Activated gamma-delta T cell treated with Interleukin-2 at 50 U/mL for 16 hours (primary cell): ENCODE measurements around the gene SEMA5B.

Experiments
- DNase-seq: peaks from one replicate; pipeline ENCODE4 v3.0.0-alpha.2; 2020

SEMA5B gene

DNA sequence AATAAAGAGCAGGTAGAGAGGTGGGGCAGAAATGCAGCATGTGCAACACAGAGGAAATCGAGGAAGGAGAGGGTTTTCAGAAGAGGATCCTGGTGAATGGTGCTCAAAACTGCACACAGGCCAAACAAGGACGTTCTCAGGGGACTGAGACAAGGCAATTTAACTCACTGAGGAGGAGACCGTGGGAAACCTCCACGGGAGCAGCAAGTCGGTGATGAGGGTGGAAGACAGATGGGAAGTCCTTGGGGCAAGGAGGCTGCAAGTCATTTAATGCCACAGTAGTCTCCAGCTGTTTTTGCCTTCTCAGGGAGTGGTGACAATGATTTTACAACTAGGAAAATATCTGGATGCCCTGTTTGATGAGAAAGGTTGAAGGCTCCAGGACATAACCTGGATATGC lies 27.8 kb upstream of the SEMA5B start:
- no peak for DNase-seq

DNA sequence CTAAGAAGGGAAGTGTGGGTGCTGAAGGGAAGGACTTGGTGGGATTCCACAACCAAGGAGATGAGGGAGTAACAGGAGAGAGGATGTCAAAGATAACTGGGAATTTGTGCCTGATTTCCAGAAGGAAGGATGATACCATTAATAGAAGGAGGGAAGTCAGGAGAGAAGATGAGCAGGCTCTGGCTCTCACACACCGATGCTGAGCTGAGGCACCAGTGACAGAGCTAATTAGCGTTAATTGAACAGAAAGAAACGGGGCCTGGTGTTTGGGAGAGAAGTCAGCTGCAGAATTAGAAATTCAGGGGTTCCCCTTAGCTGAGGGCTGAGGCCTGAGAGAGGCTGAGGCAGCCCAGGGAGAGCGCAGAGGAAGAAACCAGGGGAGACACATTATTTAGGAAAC lies 27.4 kb upstream of the SEMA5B start:
- no peak for DNase-seq

DNA sequence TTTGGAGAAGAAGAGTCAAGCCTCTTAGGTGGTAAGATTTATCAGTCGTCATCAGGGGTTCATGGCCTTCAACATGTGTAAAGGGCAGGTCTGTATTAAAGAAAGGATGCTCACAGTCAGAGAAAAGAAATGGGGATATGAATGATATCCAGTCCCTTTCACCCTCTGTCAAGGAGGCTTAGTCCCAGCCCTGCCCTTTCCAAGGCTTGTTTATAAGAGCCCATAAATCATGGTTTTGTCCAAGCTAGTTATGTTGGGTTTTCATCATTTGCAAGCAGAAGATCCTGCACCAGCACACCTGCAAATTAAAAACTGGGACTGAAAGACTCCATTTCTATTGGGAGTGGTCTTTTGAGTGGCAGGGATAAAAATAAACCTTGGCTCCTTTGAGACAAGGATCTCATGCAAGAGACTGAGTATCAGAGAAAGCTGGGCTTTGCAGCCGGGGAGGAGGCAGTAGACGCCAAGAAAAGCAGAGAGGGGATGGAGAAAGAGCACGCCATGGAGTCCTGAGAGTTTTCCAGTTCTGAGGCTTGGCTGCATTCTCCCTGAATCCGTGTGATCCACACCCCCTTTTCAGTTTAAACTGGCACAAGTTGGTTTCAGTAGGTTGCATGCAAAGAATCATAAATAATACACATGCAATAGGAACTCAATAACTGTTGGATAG lies 26.7 kb upstream of the SEMA5B start:
- DNase-seq = no peak

DNA sequence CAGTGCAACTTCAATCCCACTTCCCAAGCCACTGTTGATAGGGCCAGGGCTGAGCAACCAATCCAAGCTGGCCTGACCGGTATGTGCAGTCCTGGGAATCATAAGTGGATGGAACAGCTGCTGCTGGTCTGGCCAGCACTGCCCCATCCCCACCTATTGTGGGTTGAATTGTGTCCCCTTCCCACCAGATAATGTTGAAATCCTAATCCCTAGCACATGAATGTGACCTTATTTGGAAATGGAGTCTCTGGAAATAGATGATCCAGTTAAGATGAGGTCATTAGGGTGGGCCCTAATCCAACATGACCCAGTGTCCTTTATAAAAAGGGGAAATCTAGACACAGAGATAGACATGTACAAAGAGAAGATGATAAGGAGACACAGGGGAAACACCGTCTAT lies 25.5 kb upstream of the SEMA5B start:
- no peak for DNase-seq

DNA sequence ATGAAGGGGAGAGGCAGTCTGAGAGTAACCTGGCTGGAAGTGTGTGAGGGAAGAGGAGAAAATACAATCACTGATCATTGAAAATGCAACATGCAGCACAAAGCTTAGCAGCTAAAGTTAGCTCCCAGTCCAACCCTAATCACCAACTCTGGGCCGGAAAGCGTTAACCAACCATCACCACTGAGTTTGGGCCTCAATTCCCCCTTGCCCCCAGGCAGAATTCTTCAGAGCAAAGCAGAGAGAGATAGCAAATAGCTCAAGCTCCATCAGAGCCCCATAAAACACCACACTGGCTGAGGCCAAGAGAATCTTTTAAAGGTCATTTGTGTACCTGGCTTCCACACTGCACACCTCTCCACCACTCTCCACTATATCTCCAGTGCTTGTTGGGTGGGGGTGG lies 23.1 kb upstream of the SEMA5B start:
- no peak for DNase-seq

DNA sequence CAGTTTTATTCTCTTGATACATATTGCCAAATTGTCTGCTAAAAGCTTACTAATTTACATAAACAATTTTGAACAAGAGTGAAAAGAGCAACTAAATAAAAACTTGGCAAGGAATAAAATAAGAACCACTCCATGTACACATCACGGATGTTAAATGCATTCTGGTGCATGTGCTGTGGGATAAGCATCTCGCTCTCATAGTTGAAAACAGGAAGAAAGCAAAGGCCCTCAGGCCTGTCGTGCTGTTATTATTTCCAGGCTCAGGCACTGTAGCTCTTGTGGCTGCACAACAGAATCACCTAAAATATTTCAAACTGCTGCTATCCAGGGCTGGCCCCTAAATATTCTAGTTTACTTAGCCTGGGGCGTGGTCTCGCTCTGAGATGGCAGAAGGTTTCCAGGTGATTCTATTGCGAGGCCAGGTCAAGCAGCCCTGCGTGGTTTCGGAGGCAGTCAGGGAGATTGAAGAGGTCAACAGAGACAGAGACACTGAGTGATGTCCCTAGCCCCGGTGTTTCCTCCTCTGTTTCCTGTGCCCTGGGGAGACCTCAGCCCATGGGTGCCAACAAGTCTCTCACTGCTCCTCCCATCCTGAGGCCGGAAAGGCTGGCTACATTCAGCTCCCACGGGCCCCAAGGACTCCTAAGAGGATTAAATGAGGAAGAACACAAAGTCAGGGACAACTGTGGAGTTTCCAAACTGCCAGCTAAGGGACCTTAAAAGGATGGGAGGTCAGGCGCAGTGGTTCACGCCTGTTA lies 21.1 kb upstream of the SEMA5B start:
- no peak for DNase-seq

DNA sequence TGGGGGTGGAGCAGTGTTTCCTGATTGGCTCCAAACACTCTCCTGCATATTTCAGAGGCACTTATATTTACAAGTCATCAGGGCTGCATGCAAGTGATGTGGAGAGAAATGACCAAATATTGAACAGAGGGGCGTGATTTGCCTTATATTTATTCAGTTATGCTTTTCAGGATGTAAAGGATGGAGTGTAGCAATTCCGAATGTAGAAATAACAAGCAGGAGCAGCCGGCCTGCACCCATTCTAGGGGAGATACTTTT lies 19.4 kb upstream of the SEMA5B start:
- no peak for DNase-seq

DNA sequence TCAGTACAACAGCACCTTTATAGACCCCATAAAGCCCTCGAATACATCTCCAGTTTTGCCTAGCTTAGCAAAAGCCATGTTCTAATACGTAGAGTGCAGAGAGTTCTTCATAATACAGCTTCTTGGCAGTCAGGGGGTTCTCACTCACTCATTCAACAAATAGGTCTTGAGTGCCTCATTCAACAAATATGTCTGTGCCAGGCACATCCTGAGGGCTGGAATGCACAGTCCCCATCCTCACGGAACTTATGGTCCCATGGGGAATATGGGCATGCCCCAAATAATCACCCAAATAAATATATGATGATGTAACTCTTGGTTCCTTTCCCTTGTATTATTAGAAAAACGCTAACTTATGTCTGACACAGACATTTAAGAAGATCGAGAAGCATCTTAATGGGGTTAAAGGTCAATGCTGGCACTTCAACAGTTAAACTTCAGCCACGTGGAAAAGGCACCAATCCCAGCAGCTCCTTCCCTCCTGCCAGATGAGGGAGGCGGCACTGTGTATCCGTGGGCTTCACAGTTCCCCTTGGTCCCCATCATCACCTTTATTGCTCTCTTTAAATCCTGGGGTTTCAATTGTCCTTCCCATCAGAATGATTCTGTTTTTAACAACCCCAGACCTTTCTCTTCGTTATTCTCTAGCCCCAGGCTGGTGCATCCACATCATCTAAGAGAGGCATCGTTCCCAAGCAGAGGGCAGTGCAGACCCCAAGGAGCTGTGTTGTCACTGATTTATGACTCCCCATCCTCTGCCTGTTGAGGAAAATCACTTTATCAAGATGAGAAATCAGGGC lies 18.9 kb upstream of the SEMA5B start:
- no peak for DNase-seq

DNA sequence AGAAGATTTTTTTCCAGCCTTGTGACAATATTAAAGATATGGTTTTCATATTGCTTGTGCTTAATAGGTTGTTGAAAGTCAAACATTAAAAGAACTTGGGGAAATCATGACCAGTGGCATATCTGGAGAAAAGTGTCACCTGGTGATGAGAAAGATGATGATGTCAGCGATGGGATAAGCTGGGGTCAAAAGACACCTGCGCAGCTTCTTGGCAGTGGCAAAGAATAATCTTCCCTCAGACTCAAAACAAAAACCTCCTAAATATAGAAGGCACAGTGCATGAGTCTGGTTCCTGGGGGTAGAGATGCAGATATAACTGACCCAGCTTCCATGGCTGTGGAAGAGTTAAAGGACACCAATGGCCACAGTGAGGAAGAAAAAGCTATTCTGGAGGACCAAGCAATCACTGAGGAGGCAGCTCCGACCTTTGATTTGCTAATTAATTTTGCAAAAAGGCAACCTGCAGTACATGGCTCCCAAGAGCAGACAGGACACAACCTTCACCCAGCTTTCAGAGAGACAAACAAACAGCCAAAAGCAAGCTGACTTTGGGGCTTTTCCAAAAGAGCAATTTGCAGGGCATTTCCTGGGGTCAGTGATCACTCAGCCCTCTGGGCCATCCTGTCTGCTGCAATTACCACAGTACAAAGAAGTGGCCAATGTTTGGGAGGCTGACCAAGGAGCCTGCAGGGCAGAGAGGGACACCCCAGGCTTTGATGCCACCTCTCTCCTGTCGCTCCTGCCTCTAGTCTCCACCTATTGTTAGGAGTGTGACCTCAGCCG lies 17.6 kb upstream of the SEMA5B start:
- no peak for DNase-seq

DNA sequence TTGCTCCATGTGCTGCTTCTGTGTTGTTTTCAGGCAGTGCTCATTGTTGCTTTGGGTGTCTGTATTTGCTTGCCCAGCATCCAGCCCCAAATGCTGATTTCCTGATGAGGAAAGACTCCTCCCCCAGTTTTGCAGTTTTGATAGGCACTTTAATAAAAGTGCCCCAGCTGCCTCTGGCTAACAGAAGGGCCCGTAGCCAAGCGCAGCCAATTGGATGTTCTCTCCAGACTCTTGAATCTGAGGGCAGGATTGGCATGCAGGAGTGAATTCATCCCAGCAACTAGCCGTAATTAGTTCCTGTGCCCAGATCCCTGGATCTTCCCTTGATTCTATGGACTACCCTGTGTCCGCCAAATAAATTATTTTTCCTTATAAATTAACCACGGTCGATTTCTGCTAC lies 14.8 kb upstream of the SEMA5B start:
- DNase-seq = no peak

DNA sequence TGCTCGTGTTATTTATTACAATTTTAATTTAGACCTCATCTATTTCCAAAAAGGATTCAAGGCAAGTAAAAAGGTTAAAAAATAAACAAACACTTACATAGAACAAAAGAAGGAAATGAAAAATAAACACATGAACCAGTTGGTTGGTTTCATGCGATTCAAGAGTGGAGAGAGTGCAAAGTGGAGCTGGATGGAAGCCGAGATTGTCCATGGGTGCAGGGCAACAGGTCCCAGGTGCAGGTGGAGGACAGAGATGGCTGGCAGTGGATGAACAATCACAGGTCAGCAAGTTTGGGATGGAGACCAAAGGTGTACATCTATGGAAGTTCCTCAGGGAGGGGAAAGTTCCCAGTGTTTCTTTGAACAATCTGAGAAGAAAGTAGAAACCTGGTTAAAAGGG lies 11.6 kb upstream of the SEMA5B start:
- DNase-seq = no peak

DNA sequence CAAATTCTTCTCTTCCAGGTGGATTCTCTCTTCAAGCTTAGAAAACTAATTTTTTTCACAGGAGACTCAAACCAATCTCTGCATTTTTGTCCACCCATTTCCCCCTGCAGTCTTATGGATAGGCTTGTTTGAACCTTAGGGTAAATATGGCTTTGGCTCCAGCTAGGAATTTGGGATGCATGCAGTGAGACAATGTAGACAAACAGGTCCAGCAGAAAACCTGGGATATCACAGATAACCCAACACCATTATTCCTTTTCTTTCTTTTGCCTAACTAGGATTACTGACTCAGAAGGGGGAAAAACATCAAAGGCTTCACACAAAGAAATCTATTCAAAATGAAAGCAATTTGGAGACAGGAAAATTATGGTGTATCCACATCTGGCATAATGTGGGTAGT lies 11.2 kb upstream of the SEMA5B start:
- DNase-seq = no peak

DNA sequence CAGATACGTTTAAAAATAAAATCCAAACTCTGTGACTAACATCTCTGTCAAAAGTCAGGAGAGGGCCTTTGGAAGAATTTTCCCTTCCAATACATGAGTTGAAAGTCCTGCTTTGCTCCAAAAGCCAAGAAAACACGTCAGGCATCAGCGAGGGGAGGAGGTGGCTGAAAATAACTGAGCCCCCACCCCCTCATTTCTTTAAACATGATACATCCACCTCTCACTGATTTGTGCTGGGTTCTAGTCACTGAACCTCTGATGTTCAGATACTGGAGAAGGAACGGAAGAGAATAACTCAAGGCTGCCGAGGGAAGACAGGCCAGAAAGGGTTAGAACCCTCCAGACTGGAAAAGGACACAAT lies 9.4 kb upstream of the SEMA5B start:
- DNase-seq = no peak

DNA sequence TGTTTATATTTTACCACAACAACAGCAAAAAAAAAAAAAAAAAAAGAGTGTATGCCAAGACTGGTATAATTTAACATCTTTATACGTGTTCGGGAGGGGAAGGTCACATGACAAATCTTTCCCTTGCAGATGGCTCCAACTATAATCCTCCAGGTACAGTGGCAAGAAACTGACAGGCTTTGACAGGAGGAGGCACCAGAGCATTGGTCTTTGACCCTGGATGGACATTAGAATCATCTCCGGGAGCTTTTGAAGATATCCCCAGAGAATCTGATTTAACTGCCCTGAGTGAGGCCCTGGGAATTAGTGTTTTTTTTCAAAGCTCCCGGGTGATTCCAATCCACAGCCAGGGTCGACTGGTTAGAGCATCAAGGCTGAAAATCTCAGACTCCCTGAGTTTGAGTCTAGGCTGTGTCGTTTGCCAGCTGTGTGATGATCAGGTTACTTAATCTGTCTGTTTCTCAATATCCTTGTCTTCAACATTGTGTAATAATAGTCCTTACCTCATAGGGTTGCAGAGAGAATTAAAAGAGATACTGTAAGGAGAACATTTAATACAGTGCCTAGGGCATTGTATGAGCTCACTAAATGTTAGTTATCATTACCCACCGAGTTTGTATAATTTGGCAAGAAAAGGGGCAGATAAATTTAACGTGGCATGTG lies 8.9 kb upstream of the SEMA5B start:
- DNase-seq = no peak

DNA sequence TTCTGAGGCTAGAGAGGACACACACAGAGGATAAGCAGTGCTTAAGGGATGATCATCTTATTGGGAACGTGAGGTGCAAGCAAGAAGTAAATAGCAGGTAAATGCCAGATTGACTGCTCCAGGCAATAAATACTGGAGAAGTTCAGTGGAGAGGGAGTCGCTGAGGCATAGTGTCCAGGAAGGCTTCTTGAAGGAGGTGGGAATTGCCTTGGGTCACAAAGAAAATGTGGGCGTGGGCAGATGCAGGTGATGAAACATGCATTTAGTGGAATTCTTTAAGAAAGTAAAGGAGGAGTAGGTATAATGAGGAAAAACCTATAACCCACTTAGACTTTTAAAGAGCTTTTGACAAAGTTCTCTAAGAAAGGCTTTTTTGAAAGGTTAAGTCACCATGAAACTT lies 7.4 kb upstream of the SEMA5B start:
- DNase-seq = no peak

DNA sequence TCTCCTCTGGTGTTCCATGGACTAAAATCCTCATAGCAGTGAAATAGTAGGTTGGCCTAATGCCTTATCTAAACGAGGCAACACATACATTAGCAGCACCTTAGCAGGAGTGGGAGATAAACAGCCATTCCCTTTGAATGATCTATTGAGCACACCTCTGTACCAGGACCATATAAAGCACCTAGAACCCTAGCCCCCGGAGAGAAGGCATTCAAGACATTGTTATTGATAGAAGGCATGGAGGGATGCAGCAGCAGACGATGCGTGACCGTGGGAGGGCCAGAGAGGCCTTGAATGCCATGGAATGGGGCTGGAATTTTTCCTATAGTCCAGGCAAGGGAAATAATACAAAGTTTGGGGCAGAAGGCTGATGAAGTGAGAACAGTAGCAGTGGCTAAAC lies 6.6 kb upstream of the SEMA5B start:
- no peak for DNase-seq

DNA sequence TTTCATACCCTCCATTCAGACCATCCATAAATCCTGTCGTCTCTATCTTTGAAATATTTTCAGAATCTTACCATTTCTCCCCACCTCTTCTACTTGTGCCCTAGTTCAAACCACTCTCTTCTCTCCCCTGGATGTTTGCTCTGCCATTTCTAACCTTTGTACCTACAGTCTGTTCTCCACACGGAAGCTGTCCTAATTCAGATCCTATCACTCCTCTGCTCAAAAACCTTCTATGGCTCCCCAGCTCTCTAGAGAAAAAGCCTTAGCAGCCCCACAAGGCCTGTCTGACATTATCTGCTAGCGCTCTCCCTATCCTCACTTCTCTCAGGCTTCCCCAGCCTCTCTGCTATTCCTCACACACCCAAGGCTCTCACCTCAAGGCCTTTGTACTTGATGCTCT lies 4.5 kb upstream of the SEMA5B start:
- no peak for DNase-seq

DNA sequence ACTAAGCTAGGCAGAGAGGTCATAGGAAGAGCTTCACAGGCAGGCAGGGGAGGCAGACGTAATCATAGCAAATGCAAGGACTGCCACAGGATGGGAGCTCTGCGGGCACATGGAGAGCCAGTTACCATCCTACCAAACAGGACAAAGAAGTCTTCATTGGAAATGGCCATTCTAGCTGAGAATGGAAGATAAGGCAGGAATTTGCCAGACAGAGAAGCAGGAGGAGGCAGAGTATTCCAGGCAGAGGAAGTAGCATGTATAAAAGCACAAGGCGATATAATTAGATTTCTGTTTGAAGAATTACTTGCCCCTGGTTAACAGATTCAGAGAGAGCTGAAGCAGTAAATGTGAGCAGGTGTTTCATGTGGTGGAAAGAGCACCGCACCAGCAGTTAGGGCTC lies 3.5 kb upstream of the SEMA5B start:
- DNase-seq = no peak

DNA sequence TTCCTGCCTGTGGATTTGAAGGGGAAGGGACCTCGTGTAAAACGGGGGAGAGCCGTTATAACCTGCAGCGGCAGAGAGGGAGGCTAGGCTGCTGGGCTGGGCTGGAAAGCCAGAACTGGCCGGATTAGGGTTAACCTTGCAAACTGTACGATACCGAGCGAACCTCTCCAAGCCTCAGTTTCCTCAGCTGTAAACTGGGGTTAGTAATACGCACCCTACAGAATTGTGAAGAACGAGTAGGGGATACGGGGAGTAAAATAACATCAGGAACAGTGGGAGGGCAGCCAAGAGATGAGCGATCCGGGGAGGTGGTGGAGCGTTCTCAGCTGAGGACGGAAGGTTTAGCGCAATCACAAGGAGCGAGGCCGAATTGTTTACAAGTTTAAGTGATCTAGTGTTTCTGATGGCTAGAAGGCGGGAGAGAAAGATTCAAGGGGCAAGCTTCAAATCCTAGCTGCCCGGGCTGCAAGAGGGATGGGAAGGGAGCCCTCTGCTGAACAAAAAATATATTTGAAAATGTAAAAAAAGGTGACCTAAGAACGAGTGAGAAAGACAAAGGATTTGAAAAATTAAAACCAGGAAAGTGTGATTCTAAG lies 768 bp upstream of the SEMA5B start:
- DNase-seq = no peak

DNA sequence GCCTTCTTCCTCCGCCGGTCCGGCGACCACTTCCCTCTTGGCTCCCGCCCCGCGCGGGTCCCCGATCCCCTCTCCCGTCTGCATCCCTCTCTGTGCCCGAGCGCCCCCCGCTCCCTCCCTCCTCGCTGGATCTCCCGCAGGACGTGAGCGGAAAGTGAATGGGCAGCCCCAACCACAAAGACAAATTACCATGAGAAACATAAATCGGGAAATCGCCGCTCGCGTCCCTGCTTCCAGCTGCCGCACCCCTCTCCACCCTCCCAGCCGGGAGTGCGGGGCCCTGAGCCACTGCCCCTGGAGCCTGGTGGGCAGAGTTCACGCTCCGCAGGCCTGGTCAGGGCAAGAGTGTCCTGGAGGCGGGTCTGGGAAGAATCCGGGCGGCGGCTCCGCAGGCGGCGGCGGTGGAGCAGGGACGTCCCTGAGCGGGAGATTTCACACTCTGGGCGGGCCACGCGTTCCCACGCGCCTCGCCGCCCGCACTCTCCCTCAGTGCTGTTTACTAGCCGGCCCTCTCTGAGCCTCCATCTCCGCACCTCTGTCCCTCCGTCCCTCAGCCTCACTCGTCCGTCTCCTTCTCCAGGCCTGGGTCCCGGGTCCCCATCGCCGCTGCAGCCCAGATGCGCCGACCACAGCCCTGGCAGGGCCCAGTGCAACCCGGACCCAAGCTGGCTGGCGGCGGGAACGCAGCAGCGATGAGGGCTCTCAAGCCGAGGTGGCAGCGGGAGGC lies 835 bp downstream of the SEMA5B start:
- no peak for DNase-seq

DNA sequence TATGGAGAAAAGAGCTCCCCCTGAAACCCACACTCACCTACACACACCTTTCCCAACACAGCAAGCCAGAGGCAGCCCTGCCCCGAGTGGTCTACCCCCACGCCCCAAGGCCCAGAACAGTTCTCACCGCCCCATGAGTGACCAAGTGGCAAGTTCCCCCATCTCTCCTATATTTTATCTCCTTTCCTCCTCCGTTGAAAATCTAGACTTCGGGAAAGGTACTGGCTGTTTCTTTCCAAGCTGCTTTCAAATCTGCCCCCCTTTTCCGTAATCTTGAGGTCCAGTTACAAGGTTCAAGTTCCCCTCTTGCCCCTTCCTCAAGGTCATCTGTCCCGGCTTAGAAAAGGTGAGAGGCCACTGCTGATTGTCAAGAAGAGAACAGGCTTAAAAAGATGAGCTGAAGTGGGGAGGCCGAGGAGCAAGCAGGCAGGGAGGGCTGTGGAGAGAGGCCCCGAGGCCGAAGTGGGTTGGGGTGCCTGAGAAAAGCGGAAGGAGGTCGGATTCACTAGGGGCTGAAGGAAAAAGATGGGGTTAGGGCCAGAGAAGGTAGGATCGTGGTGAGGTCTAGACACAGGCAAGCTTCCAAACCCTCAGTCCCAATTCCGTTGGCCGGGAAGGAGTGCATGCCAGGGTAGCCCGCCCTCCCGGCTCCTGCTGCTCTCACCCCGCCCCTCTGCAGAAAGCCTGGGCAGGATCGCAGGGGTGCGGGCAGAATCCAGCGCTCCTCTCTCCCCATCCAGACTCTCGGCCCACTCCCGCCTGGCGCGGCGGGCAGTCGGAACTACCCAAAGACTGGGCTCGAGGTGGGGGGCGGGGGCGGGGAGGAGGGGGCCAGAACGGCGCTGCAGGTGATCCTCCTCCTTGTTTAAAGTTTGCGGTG lies 1.7 kb downstream of the SEMA5B start:
- no peak for DNase-seq
